ENCODE data around the gene EBI3.

Gene EBI3

DNA sequence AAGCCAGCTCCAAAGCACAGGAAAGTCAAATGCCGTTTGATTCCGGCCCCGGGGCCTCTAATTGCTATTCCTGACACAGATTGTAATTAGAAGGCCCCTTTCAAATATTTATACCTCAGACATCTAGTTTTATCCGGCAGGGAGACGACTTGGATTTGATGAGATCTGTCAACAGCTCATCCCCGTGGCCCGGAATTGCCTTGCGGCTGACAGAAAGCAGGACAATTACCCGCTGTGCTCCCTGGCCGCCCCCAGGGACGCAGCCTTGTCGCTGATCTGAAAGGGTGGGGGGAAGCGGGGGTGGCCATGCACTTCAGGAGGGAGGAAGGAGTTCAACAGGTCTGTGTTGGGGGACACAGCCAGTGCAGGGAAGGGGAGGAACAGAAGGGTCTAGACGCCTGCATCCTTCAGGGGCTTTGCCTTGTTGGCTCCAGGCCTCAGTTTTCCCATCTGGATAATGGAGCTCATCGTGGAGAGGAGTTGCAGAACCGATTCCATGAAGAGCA, 47.9 kb downstream of the EBI3 start:
- Histone ChIP-seq H3K27me3 (ENCODE audit: insufficient read depth, poor library complexity, severe bottlenecking) (peaks cover 29% of the 10 kb centered on the region), H3K9me3 (ENCODE audit: severe bottlenecking) (no peaks in the 10 kb centered on the region), H3K4me3 (ENCODE audit: severe bottlenecking) (no peak overlapping the region), H3K4me1 (ENCODE audit: insufficient read depth, poor library complexity, severe bottlenecking) (no peaks in the 10 kb centered on the region), H3K36me3 (ENCODE audit: low read depth) (no peaks in the 10 kb centered on the region), H3K27ac (ENCODE audit: poor library complexity, severe bottlenecking) (no peak overlapping the region)
- DNase-seq (ENCODE audit: low spot score) (no peak), ATAC-seq (ENCODE audit: low read depth) (no peak)
- TF ChIP-seq, protein P1, sequence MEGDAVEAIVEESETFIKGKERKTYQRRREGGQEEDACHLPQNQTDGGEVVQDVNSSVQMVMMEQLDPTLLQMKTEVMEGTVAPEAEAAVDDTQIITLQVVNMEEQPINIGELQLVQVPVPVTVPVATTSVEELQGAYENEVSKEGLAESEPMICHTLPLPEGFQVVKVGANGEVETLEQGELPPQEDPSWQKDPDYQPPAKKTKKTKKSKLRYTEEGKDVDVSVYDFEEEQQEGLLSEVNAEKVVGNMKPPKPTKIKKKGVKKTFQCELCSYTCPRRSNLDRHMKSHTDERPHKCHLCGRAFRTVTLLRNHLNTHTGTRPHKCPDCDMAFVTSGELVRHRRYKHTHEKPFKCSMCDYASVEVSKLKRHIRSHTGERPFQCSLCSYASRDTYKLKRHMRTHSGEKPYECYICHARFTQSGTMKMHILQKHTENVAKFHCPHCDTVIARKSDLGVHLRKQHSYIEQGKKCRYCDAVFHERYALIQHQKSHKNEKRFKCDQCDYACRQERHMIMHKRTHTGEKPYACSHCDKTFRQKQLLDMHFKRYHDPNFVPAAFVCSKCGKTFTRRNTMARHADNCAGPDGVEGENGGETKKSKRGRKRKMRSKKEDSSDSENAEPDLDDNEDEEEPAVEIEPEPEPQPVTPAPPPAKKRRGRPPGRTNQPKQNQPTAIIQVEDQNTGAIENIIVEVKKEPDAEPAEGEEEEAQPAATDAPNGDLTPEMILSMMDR (IDR thresholded peaks at IDR 0.05; ENCODE audit: poor library complexity, severe bottlenecking): no peak

DNA sequence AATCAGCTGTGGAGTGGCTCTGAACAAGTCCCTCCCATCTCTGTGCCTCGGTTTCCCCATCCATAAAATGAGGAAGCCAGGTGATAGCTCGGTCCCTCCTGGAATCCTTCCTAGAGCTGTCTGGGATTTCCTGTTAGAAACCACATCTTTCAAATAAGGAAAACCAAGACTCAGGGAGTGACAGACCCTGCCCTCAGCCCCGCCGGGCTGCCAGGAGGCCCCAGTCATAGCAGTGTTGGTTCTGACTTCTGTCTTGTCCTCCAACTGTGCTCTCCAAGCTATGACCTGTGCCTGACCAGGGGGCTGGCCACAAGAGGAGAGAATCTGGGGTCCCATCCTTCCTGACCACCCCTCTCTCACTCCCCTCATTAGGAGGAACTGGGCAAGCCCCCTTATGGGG, 48.7 kb downstream of the EBI3 start:
- TF ChIP-seq, protein P1 (IDR thresholded peaks at IDR 0.05; ENCODE audit: poor library complexity, severe bottlenecking): no peak
- ATAC-seq (ENCODE audit: low read depth) (no peak), DNase-seq (ENCODE audit: low spot score) (no peak)
- Histone ChIP-seq H3K9me3 (ENCODE audit: severe bottlenecking) (no peaks in the 10 kb centered on the region), H3K4me3 (ENCODE audit: severe bottlenecking) (no peak overlapping the region), H3K27ac (ENCODE audit: poor library complexity, severe bottlenecking) (no peak overlapping the region), H3K4me1 (ENCODE audit: insufficient read depth, poor library complexity, severe bottlenecking) (no peaks in the 10 kb centered on the region), H3K27me3 (ENCODE audit: insufficient read depth, poor library complexity, severe bottlenecking) (peaks cover 29% of the 10 kb centered on the region), H3K36me3 (ENCODE audit: low read depth) (no peaks in the 10 kb centered on the region)

DNA sequence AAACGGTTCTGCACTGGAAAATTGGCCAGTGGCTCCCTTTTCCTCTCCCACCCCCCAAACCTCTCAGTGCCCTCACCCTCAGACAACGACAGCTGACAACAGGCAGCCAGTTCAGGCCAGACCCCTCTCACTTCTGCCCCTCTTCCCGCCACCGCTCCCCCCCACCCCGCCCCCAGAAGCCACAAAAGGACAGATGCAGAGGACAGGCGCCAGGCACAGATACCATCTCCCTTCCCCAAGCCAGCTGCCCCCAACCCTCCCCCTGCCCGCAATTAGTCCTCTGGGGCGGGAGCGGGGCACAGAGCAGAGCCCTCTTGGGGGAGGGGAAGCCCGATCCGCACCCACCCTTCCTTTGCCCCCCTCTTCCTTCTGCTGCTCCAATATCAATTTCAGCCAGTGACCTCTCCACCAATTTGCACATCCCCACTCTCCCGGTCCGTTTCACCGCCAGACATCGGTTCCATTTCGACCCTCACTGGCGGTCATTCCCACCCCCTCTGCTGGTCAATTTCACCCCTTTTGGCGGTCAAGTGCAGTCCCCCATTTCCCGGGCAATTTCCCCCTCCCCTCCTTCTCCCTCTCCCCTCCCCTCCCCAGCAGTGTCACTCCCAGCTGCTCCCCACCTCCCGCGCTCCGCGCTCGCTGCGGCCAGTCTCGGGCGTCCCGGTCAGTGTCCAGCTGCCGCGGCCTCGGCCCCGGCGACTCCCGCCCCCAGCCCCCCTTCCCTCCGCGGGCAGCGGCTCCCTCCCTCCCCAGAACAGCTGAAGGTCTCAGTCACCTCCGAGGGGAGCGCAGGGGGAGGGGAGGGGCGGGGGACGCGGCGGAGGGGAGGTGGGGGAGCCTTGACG, 49.3 kb downstream of the EBI3 start, which contains the start of gene SHD:
TSS of gene SHD (plus strand) at position 848 of the 848 bp plus-strand sequence. CDS start 798 bp downstream, outside the sequence.
- no peaks in the 10 kb centered on the region for H3K4me1 ChIP-seq (ENCODE audit: insufficient read depth, poor library complexity, severe bottlenecking)
- H3K27ac ChIP-seq (ENCODE audit: poor library complexity, severe bottlenecking): no peak within 1 kb of the TSS
- no peaks in the 10 kb centered on the region for H3K9me3 ChIP-seq (ENCODE audit: severe bottlenecking)
- DNase-seq (ENCODE audit: low spot score): no peak
- TF ChIP-seq, protein P1 (IDR thresholded peaks at IDR 0.05; ENCODE audit: poor library complexity, severe bottlenecking): no peak
- no peaks in the 10 kb centered on the region for H3K36me3 ChIP-seq (ENCODE audit: low read depth)
- no peak for ATAC-seq (ENCODE audit: low read depth)
- H3K27me3 ChIP-seq (ENCODE audit: insufficient read depth, poor library complexity, severe bottlenecking): peaks cover 29% of the 10 kb centered on the region
- H3K4me3 ChIP-seq (ENCODE audit: severe bottlenecking): no peak within 1 kb of the TSS

DNA sequence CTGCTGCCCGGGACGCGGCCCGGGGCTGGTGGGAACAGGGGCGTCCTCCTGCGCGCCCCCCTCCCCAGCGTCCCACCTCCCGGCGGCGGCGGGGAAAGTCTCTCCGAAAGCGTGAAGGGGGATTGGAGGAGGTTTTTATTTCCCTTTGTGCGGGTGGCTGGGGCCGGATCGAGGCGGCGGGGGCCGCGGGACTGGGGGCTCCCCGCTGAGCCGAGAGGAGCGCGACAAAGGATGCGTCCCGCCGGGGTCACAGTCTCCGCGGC, 49.9 kb downstream of the EBI3 start:
- DNase-seq (ENCODE audit: low spot score): no peak
- peaks cover 29% of the 10 kb centered on the region for H3K27me3 ChIP-seq (ENCODE audit: insufficient read depth, poor library complexity, severe bottlenecking)
- no peak for ATAC-seq (ENCODE audit: low read depth)
- no peaks in the 10 kb centered on the region for H3K36me3 ChIP-seq (ENCODE audit: low read depth)
- H3K27ac ChIP-seq (ENCODE audit: poor library complexity, severe bottlenecking): no peak overlapping the region
- TF ChIP-seq, protein P1 (IDR thresholded peaks at IDR 0.05; ENCODE audit: poor library complexity, severe bottlenecking): no peak
- no peaks in the 10 kb centered on the region for H3K9me3 ChIP-seq (ENCODE audit: severe bottlenecking)
- no peak overlapping the region for H3K4me3 ChIP-seq (ENCODE audit: severe bottlenecking)
- no peaks in the 10 kb centered on the region for H3K4me1 ChIP-seq (ENCODE audit: insufficient read depth, poor library complexity, severe bottlenecking)

All from RWPE2 (cell line).